A549 (cell line): ENCODE measurements around the gene ZNF566. TPM values are rescaled to one million over a fixed set of nuclear protein-coding genes. Genes with fewer than 3 reads are reported as not detected.
A peak's percentile ranks its signal among the peaks of the same experiment; 100 is the strongest.

ENCODE experiments used
- CEBPB ChIP-seq, 2 experiments: fragments of >200 bp in 1 of 2; sonication (Bioruptor Twin) in 1 of 2; formaldehyde crosslinking in 1 of 2; IDR thresholded peaks; 2 replicates each; pipeline ENCODE4 v1.6.1; 2012 to 2016
- EHF ChIP-seq: fragments of 250-450 bp; sonication (Bioruptor Pico); IDR thresholded peaks from 2 replicates; pipeline ENCODE4 v1.5.0; 2020; ENCODE audit warnings: mild to moderate bottlenecking
- EHMT2 ChIP-seq: fragments of 200-600 bp; sonication (generic); IDR thresholded peaks from 2 replicates; pipeline ENCODE4 v1.6.1; 2016; ENCODE audit warnings: antibody characterized with exemption, low read depth, mild to moderate bottlenecking, moderate library complexity
- FOSB ChIP-seq: fragments of 250-450 bp; sonication (Bioruptor Pico); IDR thresholded peaks from 2 replicates; pipeline ENCODE4 v1.5.0; 2020; ENCODE audit warnings: mild to moderate bottlenecking, moderate library complexity
- FOSL2 ChIP-seq, 2 experiments: fragments of 450-650 bp in 1 of 2; fragments of >200 bp in 1 of 2; sonication (Bioruptor Twin) in 1 of 2; formaldehyde crosslinking; IDR thresholded peaks; 2 replicates each; pipeline versions ENCODE4 v1.5.0 to v1.6.1; 2016 to 2020; ENCODE audit warnings: mild to moderate bottlenecking in 1 of 2, moderate library complexity in 1 of 2
- FOXS1 ChIP-seq: fragments of 250-450 bp; sonication (Bioruptor Pico); IDR thresholded peaks from 2 replicates; pipeline ENCODE4 v1.5.0; 2020; ENCODE audit warnings: mild to moderate bottlenecking, moderate library complexity
- GATA3 ChIP-seq: IDR thresholded peaks from 2 replicates; pipeline ENCODE4 v1.6.1; 2012; ENCODE audit warnings: borderline replicate concordance
- HDAC2 ChIP-seq: fragments of 200-600 bp; sonication (generic); IDR thresholded peaks from 2 replicates; pipeline ENCODE4 v1.6.1; 2016
- HEYL ChIP-seq: fragments of 250-450 bp; sonication (Bioruptor Pico); IDR thresholded peaks from 2 replicates; pipeline ENCODE4 v1.8.0; 2021; ENCODE audit warnings: mild to moderate bottlenecking, moderate library complexity
- HMGXB4 ChIP-seq: fragments of 250-450 bp; sonication (Bioruptor Pico); IDR thresholded peaks from 2 replicates; pipeline ENCODE4 v1.5.0; 2021; ENCODE audit warnings: mild to moderate bottlenecking, moderate library complexity, borderline replicate concordance
- HOXB13 ChIP-seq: fragments of 250-450 bp; sonication (Bioruptor Pico); IDR thresholded peaks from 2 replicates; pipeline ENCODE4 v1.5.0; 2020; ENCODE audit warnings: low read depth, mild to moderate bottlenecking, moderate library complexity
- JUN ChIP-seq, 2 experiments: fragments of >200 bp; sonication (Bioruptor Twin); formaldehyde crosslinking; IDR thresholded peaks; 2 replicates in 1 of 2; 3 replicates in 1 of 2; pipeline ENCODE4 v1.6.1; 2016 to 2017
- JUNB ChIP-seq: fragments of >200 bp; sonication (Bioruptor Twin); formaldehyde crosslinking; IDR thresholded peaks from 2 replicates; pipeline ENCODE4 v1.6.1; 2016
- KDM1A ChIP-seq: fragments of 200-600 bp; sonication (generic); IDR thresholded peaks from 2 replicates; pipeline ENCODE4 v1.6.1; 2016; ENCODE audit warnings: low read depth, mild to moderate bottlenecking
- MAX ChIP-seq: IDR thresholded peaks from 2 replicates; pipeline ENCODE4 v1.6.1; 2012
- MAZ ChIP-seq: fragments of 150-350 bp; IDR thresholded peaks from 2 replicates; pipeline ENCODE4 v1.6.1; 2014; ENCODE audit warnings: antibody characterized with exemption, low read depth, low read length, borderline replicate concordance
- NFE2L2 ChIP-seq: fragments of 150-350 bp; conservative IDR thresholded peaks from 2 replicates; pipeline ENCODE4 v1.6.1; 2014; ENCODE audit warnings: low read length
- NPAS2 ChIP-seq: fragments of 250-450 bp; sonication (Bioruptor Pico); IDR thresholded peaks from 2 replicates; pipeline ENCODE4 v1.8.0; 2022; ENCODE audit warnings: mild to moderate bottlenecking, moderate library complexity, borderline replicate concordance
- NR3C1 ChIP-seq: fragments of >200 bp; sonication (Bioruptor Twin); formaldehyde crosslinking; IDR thresholded peaks from 3 replicates; pipeline ENCODE4 v1.6.1; 2017
- PHF8 ChIP-seq: fragments of 200-600 bp; sonication (generic); IDR thresholded peaks from 2 replicates; pipeline ENCODE4 v1.6.1; 2016; ENCODE audit warnings: low read depth, mild to moderate bottlenecking, antibody characterized with exemption, moderate library complexity, borderline replicate concordance
- POLR2AphosphoS2 ChIP-seq: conservative IDR thresholded peaks from 2 replicates; pipeline ENCODE4 v1.6.1; 2012; ENCODE audit warnings: low read length, improper control_type of control experiment, inconsistent platforms
- RAD21 ChIP-seq, 2 experiments: fragments of >200 bp in 1 of 2; sonication (Bioruptor Twin) in 1 of 2; formaldehyde crosslinking in 1 of 2; IDR thresholded peaks in 1 of 2; conservative IDR thresholded peaks in 1 of 2; 2 replicates in 1 of 2; 3 replicates in 1 of 2; pipeline ENCODE4 v1.6.1; 2012 to 2018; ENCODE audit warnings: inconsistent platforms in 1 of 2
- RNF2 ChIP-seq: fragments of 200-600 bp; sonication (generic); IDR thresholded peaks from 2 replicates; pipeline ENCODE4 v1.6.1; 2016; ENCODE audit warnings: low read depth, mild to moderate bottlenecking, antibody characterized with exemption, moderate library complexity, borderline replicate concordance
- SREBF2 ChIP-seq: fragments of 450-650 bp; IDR thresholded peaks from 2 replicates; pipeline ENCODE4 v1.6.1; 2014; ENCODE audit warnings: mild to moderate bottlenecking, moderate library complexity
- ZFP36 ChIP-seq: fragments of 450-650 bp; IDR thresholded peaks from 2 replicates; pipeline ENCODE4 v1.6.1; 2014; ENCODE audit warnings: borderline replicate concordance; ENCODE audit not compliant: partially characterized antibody
- ZNF302 ChIP-seq: fragments of 250-450 bp; sonication (Bioruptor Pico); IDR thresholded peaks from 2 replicates; pipeline ENCODE4 v1.9.0; 2021; ENCODE audit warnings: inconsistent platforms, mild to moderate bottlenecking, moderate library complexity
- polyA plus RNA-seq, 4 experiments: library from polyadenylated mRNA; depleted of rRNA in 3 of 4; stranded (reverse); fragments of >200 nt; fragmentation: RNase III in 1 of 4; extraction: RNeasy Plus Mini Kit Qiagen cat#74134 plus additional on column Dnase treatment in 1 of 4; gene quantifications; 2 replicates in 3 of 4; 3 replicates in 1 of 4; pipeline ENCODE4 v1.2.3, GENCODE V29; 2011 to 2017
- TF ChIP-seq, protein P1 (sequence below): fragments of 250-450 bp; sonication (Bioruptor Pico); IDR thresholded peaks from 2 replicates; pipeline ENCODE4 v1.5.0; 2020; ENCODE audit warnings: low read depth, mild to moderate bottlenecking, moderate library complexity
- TF ChIP-seq, protein P2 (sequence below): fragments of >200 bp; sonication (Bioruptor Twin); formaldehyde crosslinking; IDR thresholded peaks from 2 replicates; pipeline ENCODE4 v1.6.1; 2016

ZNF566 gene
- polyA plus RNA-seq, 2 of the 4 experiments (the other 2 are of a cell fraction): 12.0 to 13.0 TPM

- TF ChIP-seq HMGXB4 (CRISPR knock-in tag): peak; percentile 35; the same call in 1 of the 2 replicates
- no peak for TF ChIP-seq EHMT2
- TF ChIP-seq HEYL: no peak
- no peak for TF ChIP-seq RAD21 (conservative IDR thresholded peaks at IDR 0.05 in 1 of 2, IDR thresholded peaks at IDR 0.05 in 1 of 2)
- TF ChIP-seq, protein P1, sequence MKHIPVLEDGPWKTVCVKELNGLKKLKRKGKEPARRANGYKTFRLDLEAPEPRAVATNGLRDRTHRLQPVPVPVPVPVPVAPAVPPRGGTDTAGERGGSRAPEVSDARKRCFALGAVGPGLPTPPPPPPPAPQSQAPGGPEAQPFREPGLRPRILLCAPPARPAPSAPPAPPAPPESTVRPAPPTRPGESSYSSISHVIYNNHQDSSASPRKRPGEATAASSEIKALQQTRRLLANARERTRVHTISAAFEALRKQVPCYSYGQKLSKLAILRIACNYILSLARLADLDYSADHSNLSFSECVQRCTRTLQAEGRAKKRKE: peak; percentile 71; the same call in 1 of the 2 replicates
- 0 out of 2 replicates have a peak, but pooled peaks have one; percentile 13 for TF ChIP-seq MAZ
- TF ChIP-seq NPAS2 (CRISPR knock-in tag): peak; percentile 41; the same call in 1 of the 2 replicates
- TF ChIP-seq JUN (IDR thresholded peaks at IDR 0.05): peak in 1 of 2 experiments; percentile 82; a peak in 4 of 5 replicates
- TF ChIP-seq KDM1A: no peak
- TF ChIP-seq EHF (CRISPR knock-in tag): peak; percentile 66; the same call in 1 of the 2 replicates
- TF ChIP-seq, protein P2, sequence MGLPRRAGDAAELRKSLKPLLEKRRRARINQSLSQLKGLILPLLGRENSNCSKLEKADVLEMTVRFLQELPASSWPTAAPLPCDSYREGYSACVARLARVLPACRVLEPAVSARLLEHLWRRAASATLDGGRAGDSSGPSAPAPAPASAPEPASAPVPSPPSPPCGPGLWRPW: no peak
- no peak for TF ChIP-seq ZFP36
- no peak for TF ChIP-seq NFE2L2
- TF ChIP-seq MAX: peak; percentile 98
- TF ChIP-seq CEBPB (IDR thresholded peaks at IDR 0.05): no peak; a peak in 1 of 4 replicates
- TF ChIP-seq NR3C1: no peak
- TF ChIP-seq HOXB13: peak; percentile 85
- no peak for TF ChIP-seq ZNF302
- peak; percentile 74 for TF ChIP-seq GATA3
- 0 out of 2 replicates have a peak, but pooled peaks have one; percentile 48 for TF ChIP-seq FOXS1 (CRISPR knock-in tag)
- TF ChIP-seq HDAC2: no peak
- TF ChIP-seq PHF8: peak; percentile 91
- no peak for TF ChIP-seq FOSB (CRISPR knock-in tag)
- no peak for TF ChIP-seq RNF2
- TF ChIP-seq POLR2AphosphoS2: no peak
- no peak for TF ChIP-seq FOSL2 (IDR thresholded peaks at IDR 0.05)
- 0 out of 2 replicates have a peak, but pooled peaks have one; percentile 13 for TF ChIP-seq FOSL2 (CRISPR knock-in tag; IDR thresholded peaks at IDR 0.05)
- TF ChIP-seq SREBF2: no peak
- TF ChIP-seq JUNB: no peak
Observed at GRCh38 chr19:36489118-36489919, at the start of gene ZNF566 (continued).
